HG02610 (cell line): ENCODE data around the gene OSBPL10.

ENCODE experiments used
- ATAC-seq: cut with Tn5 transposase; IDR thresholded peaks from one replicate; pipeline ENCODE4 v1.9.1; 2021; ENCODE audit warnings: mild to moderate bottlenecking, moderate library complexity; ENCODE audit not compliant: unreplicated experiment

Gene OSBPL10

GRCh38 chr3:31754575-31755278, 226.3 kb downstream of the OSBPL10 start:
- peak; percentile 90 for ATAC-seq

GRCh38 chr3:31753050-31753425, 228.0 kb downstream of the OSBPL10 start:
- ATAC-seq: no peak

- ATAC-seq: no peak
Observed at GRCh38 chr3:31752305-31753049, 228.6 kb downstream of the OSBPL10 start.

GRCh38 chr3:31750341-31750740, 230.7 kb downstream of the OSBPL10 start:
- ATAC-seq: no peak

GRCh38 chr3:31748933-31749295, 232.1 kb downstream of the OSBPL10 start:
- no peak for ATAC-seq

GRCh38 chr3:31748281-31748932, 232.7 kb downstream of the OSBPL10 start:
- no peak for ATAC-seq

GRCh38 chr3:31747785-31748184, 233.3 kb downstream of the OSBPL10 start:
- ATAC-seq: no peak

GRCh38 chr3:31744913-31745312, 236.1 kb downstream of the OSBPL10 start:
- ATAC-seq: no peak

GRCh38 chr3:31743331-31744089, 237.6 kb downstream of the OSBPL10 start:
- no peak for ATAC-seq

- no peak for ATAC-seq
Observed at GRCh38 chr3:31740397-31740796, 240.7 kb downstream of the OSBPL10 start.

- ATAC-seq: no peak
Observed at GRCh38 chr3:31738412-31738811, 242.7 kb downstream of the OSBPL10 start.

GRCh38 chr3:31735667-31736066, 245.4 kb downstream of the OSBPL10 start:
- no peak for ATAC-seq

- no peak for ATAC-seq
Observed at GRCh38 chr3:31733234-31733667, 247.8 kb downstream of the OSBPL10 start.

GRCh38 chr3:31732548-31732947, 248.5 kb downstream of the OSBPL10 start:
- no peak for ATAC-seq

- ATAC-seq: no peak
Observed at GRCh38 chr3:31729573-31729972, 251.5 kb downstream of the OSBPL10 start.

GRCh38 chr3:31729082-31729481, 252.0 kb downstream of the OSBPL10 start:
- no peak for ATAC-seq

GRCh38 chr3:31728403-31728802, 252.7 kb downstream of the OSBPL10 start:
- ATAC-seq: no peak

GRCh38 chr3:31725976-31726375, 255.1 kb downstream of the OSBPL10 start:
- no peak for ATAC-seq

GRCh38 chr3:31725568-31725967, 255.5 kb downstream of the OSBPL10 start:
- no peak for ATAC-seq

- ATAC-seq: no peak
Observed at GRCh38 chr3:31724651-31725050, 256.4 kb downstream of the OSBPL10 start.

GRCh38 chr3:31724116-31724515, 256.9 kb downstream of the OSBPL10 start:
- no peak for ATAC-seq
